Testis (tissue), 2 donors: ENCODE measurements around the gene ARHGAP23.
"Not testable (repeated sequence)": the region's sequence is repeated elsewhere in the genome, so short reads cannot be mapped to it uniquely, and the experiment has no call there.

ENCODE experiments used
- POLR2A ChIP-seq: fragments of 450-650 bp; IDR thresholded peaks from one replicate; pipeline ENCODE4 v1.6.1; 2017; ENCODE audit warnings: antibody characterized with exemption, mild to moderate bottlenecking, moderate library complexity
- TF ChIP-seq, protein P1 (sequence below), 3 experiments: fragments of 450-650 bp in 2 of 3; fragments of 200-600 bp in 1 of 3; sonication (generic) in 1 of 3; IDR thresholded peaks; one replicate each; pipeline ENCODE4 v1.5.1; 2016 to 2019; ENCODE audit warnings: antibody characterized with exemption in 3 of 3, mild to moderate bottlenecking in 2 of 3, moderate library complexity in 1 of 3

DNA sequence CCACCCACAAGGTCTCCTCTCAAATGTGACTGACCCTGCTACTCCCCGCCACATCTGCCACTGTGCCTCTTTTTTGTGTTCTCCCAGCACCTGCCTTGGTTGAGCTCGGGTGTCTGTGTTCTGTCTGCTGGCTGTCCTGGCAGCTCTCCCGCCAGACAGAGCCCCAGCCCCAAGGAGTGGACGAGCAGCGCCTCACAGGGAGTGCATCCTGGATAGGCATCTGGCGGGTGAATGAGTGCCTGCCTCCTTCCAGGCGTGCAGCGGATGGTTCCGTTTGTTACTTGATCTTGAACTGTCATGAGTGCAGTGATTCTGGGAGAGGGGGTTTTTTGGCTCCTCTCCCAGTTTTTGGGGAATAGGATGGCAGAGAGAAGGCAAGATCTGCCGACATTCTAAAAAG lies 99.9 kb downstream of the ARHGAP23 start:
- TF ChIP-seq, protein P1, sequence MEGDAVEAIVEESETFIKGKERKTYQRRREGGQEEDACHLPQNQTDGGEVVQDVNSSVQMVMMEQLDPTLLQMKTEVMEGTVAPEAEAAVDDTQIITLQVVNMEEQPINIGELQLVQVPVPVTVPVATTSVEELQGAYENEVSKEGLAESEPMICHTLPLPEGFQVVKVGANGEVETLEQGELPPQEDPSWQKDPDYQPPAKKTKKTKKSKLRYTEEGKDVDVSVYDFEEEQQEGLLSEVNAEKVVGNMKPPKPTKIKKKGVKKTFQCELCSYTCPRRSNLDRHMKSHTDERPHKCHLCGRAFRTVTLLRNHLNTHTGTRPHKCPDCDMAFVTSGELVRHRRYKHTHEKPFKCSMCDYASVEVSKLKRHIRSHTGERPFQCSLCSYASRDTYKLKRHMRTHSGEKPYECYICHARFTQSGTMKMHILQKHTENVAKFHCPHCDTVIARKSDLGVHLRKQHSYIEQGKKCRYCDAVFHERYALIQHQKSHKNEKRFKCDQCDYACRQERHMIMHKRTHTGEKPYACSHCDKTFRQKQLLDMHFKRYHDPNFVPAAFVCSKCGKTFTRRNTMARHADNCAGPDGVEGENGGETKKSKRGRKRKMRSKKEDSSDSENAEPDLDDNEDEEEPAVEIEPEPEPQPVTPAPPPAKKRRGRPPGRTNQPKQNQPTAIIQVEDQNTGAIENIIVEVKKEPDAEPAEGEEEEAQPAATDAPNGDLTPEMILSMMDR (IDR thresholded peaks at IDR 0.05) = not testable (repeated sequence)
- not testable (repeated sequence) for TF ChIP-seq POLR2A
